Measurements from ENCODE around the gene CCDC93. TPM values are rescaled to one million over a fixed set of nuclear protein-coding genes. Genes with fewer than 3 reads are reported as not detected.
"Not testable (repeated sequence)": the region's sequence is repeated elsewhere in the genome, so short reads cannot be mapped to it uniquely, and the experiment has no call there.

CCDC93 gene
- total RNA-seq, 2 donors from 2014 or later: 27.5 to 42.5 TPM

- not testable (repeated sequence) for DNase-seq (ENCODE audit: low spot score in 2 of 2); ATAC-seq; H3K9me3 Mint-ChIP-seq; H3K27ac Mint-ChIP-seq
- peaks cover 74 to 76% of the 10 kb centered on the region in 2 donors for H3K36me3 Mint-ChIP-seq
These were observed 90.4 kb downstream of the CCDC93 start for GRCh38 chr2:117923471-117923870.

GRCh38 chr2:117921520-117921919 is 92.3 kb downstream of the CCDC93 start:
- H3K9me3 Mint-ChIP-seq: peaks cover 0 to 3% of the 10 kb centered on the region in 2 donors
- H3K27ac Mint-ChIP-seq: peak overlapping the region in 1 of 2 donors; percentile 50
- DNase-seq (ENCODE audit: low spot score in 2 of 2) (no peak), ATAC-seq (no peak)
- peaks cover 76 to 79% of the 10 kb centered on the region in 2 donors for H3K36me3 Mint-ChIP-seq

GRCh38 chr2:117918608-117919007 is 95.3 kb downstream of the CCDC93 start:
- Mint-ChIP-seq H3K36me3 (peaks cover 76 to 77% of the 10 kb centered on the region in 2 donors), H3K27ac (no peak overlapping the region), H3K9me3 (peaks cover 5 to 10% of the 10 kb centered on the region in 2 donors)
- ATAC-seq (no peak), DNase-seq (ENCODE audit: low spot score in 2 of 2) (no peak)

- ATAC-seq (no peak), DNase-seq (ENCODE audit: low spot score in 2 of 2) (no peak)
- peaks cover 5 to 16% of the 10 kb centered on the region in 2 donors for H3K9me3 Mint-ChIP-seq
- H3K36me3 Mint-ChIP-seq: peaks cover 70 to 78% of the 10 kb centered on the region in 2 donors
- H3K27ac Mint-ChIP-seq: no peak overlapping the region
These were observed 96.5 kb downstream of the CCDC93 start for GRCh38 chr2:117917223-117917917.

GRCh38 chr2:117902933-117903332 is 110.9 kb downstream of the CCDC93 start:
- H3K27ac Mint-ChIP-seq: no peak overlapping the region
- DNase-seq (ENCODE audit: low spot score in 2 of 2): no peak
- H3K9me3 Mint-ChIP-seq: peaks cover 11 to 12% of the 10 kb centered on the region in 2 donors
- no peak for ATAC-seq
- H3K36me3 Mint-ChIP-seq: peaks cover 0 to 11% of the 10 kb centered on the region in 2 donors

GRCh38 chr2:117888897-117889296 is 125.0 kb downstream of the CCDC93 start:
- Mint-ChIP-seq H3K27ac (no peak overlapping the region), H3K9me3 (peaks cover 3 to 10% of the 10 kb centered on the region in 2 donors), H3K36me3 (no peaks in the 10 kb centered on the region)
- ATAC-seq (no peak), DNase-seq (ENCODE audit: low spot score in 2 of 2) (no peak)

- Mint-ChIP-seq H3K36me3 (no peaks in the 10 kb centered on the region), H3K27ac (no peak overlapping the region), H3K9me3 (peaks cover 3 to 12% of the 10 kb centered on the region in 2 donors)
These were observed 128.6 kb downstream of the CCDC93 start for GRCh38 chr2:117885308-117885707.

GRCh38 chr2:117879003-117879402 is 134.9 kb downstream of the CCDC93 start:
- DNase-seq (ENCODE audit: low spot score in 2 of 2) (no peak), ATAC-seq (no peak)
- Mint-ChIP-seq H3K36me3 (peaks cover 0 to 24% of the 10 kb centered on the region in 2 donors), H3K27ac (no peak overlapping the region), H3K9me3 (peaks cover 9 to 14% of the 10 kb centered on the region in 2 donors)

More at GRCh38 chr2:117885308-117885707, 128.6 kb downstream of the CCDC93 start:
- no peak for DNase-seq (ENCODE audit: low spot score in 2 of 2)
- ATAC-seq: no peak

- ATAC-seq: no peak
- H3K36me3 Mint-ChIP-seq: peaks cover 0 to 25% of the 10 kb centered on the region in 2 donors
- H3K27ac Mint-ChIP-seq: no peak overlapping the region
- H3K9me3 Mint-ChIP-seq: peaks cover 5 to 6% of the 10 kb centered on the region in 2 donors
- DNase-seq (ENCODE audit: low spot score in 2 of 2): no peak
These were observed 138.1 kb downstream of the CCDC93 start for GRCh38 chr2:117875786-117876185.

Other genes starting within 250 kb of the CCDC93 start
- 100 to 1,000 TPM in 1 of 2 donors, 10 to 100 TPM in 1; 84.1 to 114 TPM for gene DDX18, start 199.4 kb downstream of the CCDC93 start, total RNA-seq
- gene INSIG2, start 74.4 kb upstream of the CCDC93 start, total RNA-seq: 10 to 100 TPM; 25.9 to 96.2 TPM

Data from activated naive CD4-positive, alpha-beta T cell treated with anti-CD3 and anti-CD28 coated beads, Interleukin-2, amount 50 U/mL, for 72 hours (primary cell).